HCT116 (cell line): ENCODE measurements around the gene MROH8.

Experiments
- CEBPB ChIP-seq: IDR thresholded peaks from 2 replicates; pipeline ENCODE4 v1.6.1; 2012; ENCODE audit warnings: low read depth
- ELF1 ChIP-seq: IDR thresholded peaks from 2 replicates; pipeline ENCODE4 v1.6.1; 2012; ENCODE audit warnings: low read depth, borderline replicate concordance
- POLR2AphosphoS5 ChIP-seq: IDR thresholded peaks from 2 replicates; pipeline ENCODE4 v1.6.1; 2011; ENCODE audit warnings: mild to moderate bottlenecking, low read depth, low read length, moderate library complexity
- TF ChIP-seq, protein P1 (sequence below), 3 experiments: fragments of 200-600 bp in 1 of 3; sonication (generic) in 1 of 3; IDR thresholded peaks in 2 of 3; conservative IDR thresholded peaks in 1 of 3; 2 replicates each; pipeline ENCODE4 v1.5.1; 2012 to 2017; ENCODE audit warnings: low read depth in 2 of 3, low read length in 2 of 3, antibody characterized with exemption in 1 of 3, borderline replicate concordance in 1 of 3, control low read depth in 1 of 3, mild to moderate bottlenecking in 1 of 3, mixed read lengths in 1 of 3, mixed run types in 1 of 3, moderate library complexity in 1 of 3; ENCODE audit not compliant: insufficient read depth in 1 of 3

DNA sequence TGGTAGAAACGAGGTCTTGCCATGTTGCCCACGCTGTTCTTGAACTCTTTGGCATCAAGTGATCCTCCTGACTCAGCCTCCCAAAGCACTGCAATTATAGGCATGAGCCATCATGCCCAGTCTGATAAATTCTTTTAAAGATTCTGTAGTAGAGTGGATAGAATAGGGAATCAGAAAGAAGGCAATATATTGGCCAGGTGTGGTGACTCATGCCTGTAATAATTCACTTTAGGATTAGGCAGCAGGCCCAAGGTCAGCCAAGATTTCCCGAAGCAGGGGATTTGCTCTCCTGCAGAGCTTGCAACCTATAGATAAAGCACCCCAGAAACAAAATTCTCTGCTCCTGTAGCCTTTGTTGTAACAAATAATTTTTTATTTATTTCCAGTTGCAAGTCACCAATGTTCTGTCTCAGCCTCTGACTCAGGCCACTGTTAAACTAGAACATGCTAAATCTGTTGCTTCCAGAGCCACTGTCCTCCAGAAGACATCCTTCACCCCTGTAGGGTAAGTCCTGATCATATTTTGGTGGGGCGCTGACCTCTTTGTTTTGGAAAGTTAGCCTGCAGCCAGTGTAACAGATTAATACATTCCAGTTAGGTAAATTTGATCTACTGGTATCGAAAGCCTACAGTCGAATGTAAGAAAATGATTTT, 30.4 kb upstream of the MROH8 start:
- TF ChIP-seq, protein P1, sequence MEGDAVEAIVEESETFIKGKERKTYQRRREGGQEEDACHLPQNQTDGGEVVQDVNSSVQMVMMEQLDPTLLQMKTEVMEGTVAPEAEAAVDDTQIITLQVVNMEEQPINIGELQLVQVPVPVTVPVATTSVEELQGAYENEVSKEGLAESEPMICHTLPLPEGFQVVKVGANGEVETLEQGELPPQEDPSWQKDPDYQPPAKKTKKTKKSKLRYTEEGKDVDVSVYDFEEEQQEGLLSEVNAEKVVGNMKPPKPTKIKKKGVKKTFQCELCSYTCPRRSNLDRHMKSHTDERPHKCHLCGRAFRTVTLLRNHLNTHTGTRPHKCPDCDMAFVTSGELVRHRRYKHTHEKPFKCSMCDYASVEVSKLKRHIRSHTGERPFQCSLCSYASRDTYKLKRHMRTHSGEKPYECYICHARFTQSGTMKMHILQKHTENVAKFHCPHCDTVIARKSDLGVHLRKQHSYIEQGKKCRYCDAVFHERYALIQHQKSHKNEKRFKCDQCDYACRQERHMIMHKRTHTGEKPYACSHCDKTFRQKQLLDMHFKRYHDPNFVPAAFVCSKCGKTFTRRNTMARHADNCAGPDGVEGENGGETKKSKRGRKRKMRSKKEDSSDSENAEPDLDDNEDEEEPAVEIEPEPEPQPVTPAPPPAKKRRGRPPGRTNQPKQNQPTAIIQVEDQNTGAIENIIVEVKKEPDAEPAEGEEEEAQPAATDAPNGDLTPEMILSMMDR (IDR thresholded peaks at IDR 0.05 in 2 of 3, conservative IDR thresholded peaks at IDR 0.05 in 1 of 3; ENCODE audit: borderline replicate concordance in 1 of 3, insufficient read depth in 1 of 3, low read depth in 2 of 3, low read length in 2 of 3), result no peak
- no peak for TF ChIP-seq CEBPB
- TF ChIP-seq ELF1, result no peak
- no peak for TF ChIP-seq POLR2AphosphoS5
